MCF 10A (cell line): ENCODE measurements around the gene EXOC6B. TPM values are rescaled to one million over a fixed set of nuclear protein-coding genes. Genes with fewer than 3 reads are reported as not detected.

Source experiments
- BruUV-seq: library from RNA; stranded (reverse); fragments of 400-500 nt; replicated peaks from 2 replicates; lab custom pipeline; 2021; lab: Mats Ljungman, UMichigan
- CTCF ChIA-PET: fragments of 300-600 bp; sonication (Branson Sonifier 250); formaldehyde crosslinking; extraction: SDS; loops from one replicate; lab custom pipeline; 2021; ENCODE audit warnings: antibody characterized with exemption, inconsistent platforms; lab: Yijun Ruan, JAX
- POLR2A ChIA-PET: fragments of 300-600, 350-650 bp; sonication (Branson Sonifier 250); formaldehyde crosslinking; extraction: SDS; loops from one replicate; lab custom pipeline; 2020; ENCODE audit warnings: antibody characterized with exemption, inconsistent platforms; lab: Yijun Ruan, JAX
- DNase-seq: peaks from one replicate; pipeline ENCODE4 v3.0.0-alpha.2; 2018; ENCODE audit not compliant: unreplicated experiment
- H3K27ac Mint-ChIP-seq: one replicate; pipeline ENCODE4 v1.8.0; 2022; ENCODE audit warnings: mild to moderate bottlenecking, low read depth, mixed read lengths; ENCODE audit not compliant: unreplicated experiment
- H3K27me3 Mint-ChIP-seq: one replicate; pipeline ENCODE4 v1.8.0; 2022; ENCODE audit warnings: mixed read lengths; ENCODE audit not compliant: insufficient read depth, unreplicated experiment
- H3K36me3 Mint-ChIP-seq: one replicate; pipeline ENCODE4 v1.8.0; 2022; ENCODE audit warnings: mild to moderate bottlenecking, moderate library complexity, mixed read lengths; ENCODE audit not compliant: insufficient read depth, unreplicated experiment
- H3K4me1 Mint-ChIP-seq: one replicate; pipeline ENCODE4 v1.8.0; 2022; ENCODE audit warnings: mixed read lengths; ENCODE audit not compliant: insufficient read depth, unreplicated experiment
- H3K4me3 Mint-ChIP-seq: one replicate; pipeline ENCODE4 v1.8.0; 2022; ENCODE audit warnings: mild to moderate bottlenecking, moderate library complexity, mixed read lengths; ENCODE audit not compliant: unreplicated experiment
- H3K9me3 Mint-ChIP-seq: one replicate; pipeline ENCODE4 v1.8.0; 2022; ENCODE audit warnings: mixed read lengths; ENCODE audit not compliant: unreplicated experiment
- CTCF ChIP-seq: fragments of 200-600 bp; IDR thresholded peaks from one replicate; pipeline ENCODE4 v1.8.0; 2022; ENCODE audit warnings: antibody characterized with exemption, mild to moderate bottlenecking; ENCODE audit not compliant: unreplicated experiment
- intact Hi-C: fragments of 100-400 bp; cut with micrococcal nuclease; formaldehyde crosslinking; loops from 2 replicates; pipeline ENCODE4 v1.14.1; 2022
- total RNA-seq: library from RNA; stranded (reverse); gene quantifications from 2 replicates; pipeline ENCODE4 v1.2.3, GENCODE V29; 2022

EXOC6B gene
- total RNA-seq, 1 experiment from 2014 or later, result 24.7 TPM

DNA sequence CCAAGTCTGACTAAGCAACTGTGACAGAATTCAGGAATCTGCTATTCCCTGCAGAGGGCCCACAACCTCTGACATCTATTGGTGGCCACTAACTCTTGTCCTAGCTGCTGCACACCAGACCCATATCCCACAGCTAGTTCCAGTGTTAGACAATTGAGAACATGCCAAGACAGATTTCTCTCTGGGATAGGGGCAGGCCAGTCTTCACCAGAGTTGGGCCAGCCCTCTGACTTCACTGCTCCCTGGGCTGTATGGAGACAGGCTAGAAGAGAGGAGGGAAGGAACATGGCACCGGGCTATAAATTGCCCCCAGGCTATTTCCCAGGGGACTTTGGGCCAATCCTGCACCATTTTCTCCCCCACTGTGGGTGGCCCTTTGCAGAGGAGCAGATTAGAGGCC is 645.5 kb downstream of the EXOC6B start:
- intact Hi-C loops, result no loop called here
- Mint-ChIP-seq H3K27me3 (no peaks in the 10 kb centered on the region), H3K9me3 (no peaks in the 10 kb centered on the region), H3K4me1 (peaks cover 8% of the 10 kb centered on the region), H3K36me3 (peaks cover 5% of the 10 kb centered on the region), H3K4me3 (no peak overlapping the region), H3K27ac (no peak overlapping the region)
- TF ChIP-seq CTCF, result no peak
- no peak for DNase-seq
- ChIA-PET POLR2A (no interaction called here), CTCF (interaction anchor here (1.7 kb wide), 1 partner anchor 257 kb away, joined by 4 read pairs; no protein-coding TSS in a partner anchor)
- BruUV-seq, result no TSS peak

GRCh38 chr2:72178551-72178950 is 647.3 kb downstream of the EXOC6B start:
- Mint-ChIP-seq H3K4me3 (no peak overlapping the region), H3K9me3 (no peaks in the 10 kb centered on the region), H3K27ac (no peak overlapping the region), H3K4me1 (peaks cover 8% of the 10 kb centered on the region), H3K27me3 (no peaks in the 10 kb centered on the region), H3K36me3 (peaks cover 10% of the 10 kb centered on the region)
- CTCF ChIA-PET, result interaction anchor here (1.1 to 1.7 kb wide), 2 partner anchors 255 to 401 kb away, joined by 3 to 4 read pairs; no protein-coding TSS in a partner anchor
- POLR2A ChIA-PET, result no interaction called here
- no peak for DNase-seq
- no TSS peak for BruUV-seq
- TF ChIP-seq CTCF, result no peak
- intact Hi-C loops, result no loop called here

DNA sequence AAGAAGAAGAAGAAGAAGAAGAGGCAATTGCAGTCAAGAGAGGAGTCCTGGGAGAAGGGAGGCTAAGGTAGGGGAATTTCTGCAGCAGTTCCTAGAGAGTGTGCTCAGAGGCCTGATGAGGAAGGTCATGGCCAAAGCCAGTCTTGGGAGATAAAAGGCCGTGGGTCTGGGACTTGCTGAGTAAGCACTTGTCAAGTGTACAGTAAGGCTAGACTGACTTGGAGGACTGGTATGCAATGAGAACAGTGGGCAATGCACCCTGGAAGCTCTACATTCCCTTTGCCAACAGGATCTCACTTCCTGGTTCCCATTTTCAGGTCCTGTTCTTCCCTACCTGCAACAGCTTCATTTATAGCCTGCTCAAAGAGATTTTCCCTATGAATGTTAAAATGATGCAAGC is 649.6 kb downstream of the EXOC6B start:
- DNase-seq, result no peak
- H3K27ac Mint-ChIP-seq, result no peak overlapping the region
- no peaks in the 10 kb centered on the region for H3K27me3 Mint-ChIP-seq
- no peaks in the 10 kb centered on the region for H3K4me1 Mint-ChIP-seq
- POLR2A ChIA-PET, result no interaction called here
- H3K9me3 Mint-ChIP-seq, result no peaks in the 10 kb centered on the region
- H3K4me3 Mint-ChIP-seq, result no peak overlapping the region
- no peak for TF ChIP-seq CTCF
- intact Hi-C loops, result no loop called here
- BruUV-seq, result no TSS peak
- CTCF ChIA-PET, result interaction anchor here (0.6 to 1.2 kb wide), 2 partner anchors 23 to 543 kb away, joined by 3 read pairs; no protein-coding TSS in a partner anchor
- H3K36me3 Mint-ChIP-seq, result peaks cover 11% of the 10 kb centered on the region

GRCh38 chr2:72175636-72176035 is 650.2 kb downstream of the EXOC6B start:
- intact Hi-C loops, result no loop called here
- Mint-ChIP-seq H3K27ac (no peak overlapping the region), H3K9me3 (no peaks in the 10 kb centered on the region), H3K4me3 (no peak overlapping the region), H3K36me3 (peaks cover 11% of the 10 kb centered on the region), H3K4me1 (no peaks in the 10 kb centered on the region), H3K27me3 (no peaks in the 10 kb centered on the region)
- no peak for DNase-seq
- no peak for TF ChIP-seq CTCF
- ChIA-PET POLR2A (no interaction called here), CTCF (interaction anchor here (0.6 to 1.2 kb wide), 2 partner anchors 23 to 542 kb away, joined by 3 read pairs; no protein-coding TSS in a partner anchor)
- BruUV-seq, result no TSS peak
